Measurements from ENCODE around the gene BIRC2. TPM values are rescaled to one million over a fixed set of nuclear protein-coding genes. Genes with fewer than 3 reads are reported as not detected.

BIRC2 gene
- total RNA-seq, 1 donor from 2014 or later, result 56.9 TPM

GRCh38 chr11:102410382-102410784 lies 63.4 kb downstream of the BIRC2 start:
- no peak overlapping the region for H3K4me3 ChIP-seq (ENCODE audit: low read length in 3 of 3)
- H3K27ac ChIP-seq (ENCODE audit: low read depth, low read length), result no peak overlapping the region
- peaks cover 2 to 6% (median 4%) of the 10 kb centered on the region in 3 donors for H3K36me3 ChIP-seq (ENCODE audit: control insufficient read depth in 3 of 3, insufficient read depth in 3 of 3, low read length in 3 of 3)
- peaks cover 0 to 5% (median 5%) of the 10 kb centered on the region in 3 donors for H3K4me1 ChIP-seq (ENCODE audit: control insufficient read depth in 3 of 3, insufficient read depth in 3 of 3, low read length in 3 of 3)
- no peak overlapping the region for H3K9ac ChIP-seq (ENCODE audit: low read depth in 1 of 3, low read length in 3 of 3)
- H3K9me3 ChIP-seq (ENCODE audit: control insufficient read depth in 3 of 3, low read length in 3 of 3), result no peaks in the 10 kb centered on the region
- no peaks in the 10 kb centered on the region for H3K27me3 ChIP-seq (ENCODE audit: control insufficient read depth in 3 of 3, insufficient read depth in 3 of 3, low read length in 3 of 3)

DNA sequence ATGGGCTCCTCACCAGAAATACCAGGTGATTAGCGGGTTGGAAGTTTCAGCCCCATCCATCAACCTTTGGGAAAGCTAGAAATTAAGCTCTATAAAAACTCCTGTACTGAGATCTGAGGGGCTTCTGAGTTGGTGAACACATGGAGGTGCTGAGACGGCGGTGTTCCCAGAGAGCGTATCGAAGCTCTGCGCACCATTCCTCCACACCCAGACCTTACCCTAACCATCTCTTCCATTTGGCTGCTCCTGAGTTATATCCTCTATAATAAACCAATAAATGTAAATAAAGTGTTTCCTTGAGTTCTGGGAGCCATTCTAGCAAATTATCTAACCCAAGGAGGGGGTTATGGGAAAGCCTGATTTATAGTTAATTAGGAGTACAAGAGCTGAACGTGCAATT lies 64.1 kb downstream of the BIRC2 start:
- no peak overlapping the region for H3K4me3 ChIP-seq (ENCODE audit: low read length in 3 of 3)
- H3K4me1 ChIP-seq (ENCODE audit: control insufficient read depth in 3 of 3, insufficient read depth in 3 of 3, low read length in 3 of 3), result peaks cover 0 to 5% (median 5%) of the 10 kb centered on the region in 3 donors
- no peaks in the 10 kb centered on the region for H3K27me3 ChIP-seq (ENCODE audit: control insufficient read depth in 3 of 3, insufficient read depth in 3 of 3, low read length in 3 of 3)
- peaks cover 0 to 3% (median 0%) of the 10 kb centered on the region in 3 donors for H3K36me3 ChIP-seq (ENCODE audit: control insufficient read depth in 3 of 3, insufficient read depth in 3 of 3, low read length in 3 of 3)
- H3K27ac ChIP-seq (ENCODE audit: low read depth, low read length), result no peak overlapping the region
- no peak overlapping the region for H3K9ac ChIP-seq (ENCODE audit: low read depth in 1 of 3, low read length in 3 of 3)
- no peaks in the 10 kb centered on the region for H3K9me3 ChIP-seq (ENCODE audit: control insufficient read depth in 3 of 3, low read length in 3 of 3)

DNA sequence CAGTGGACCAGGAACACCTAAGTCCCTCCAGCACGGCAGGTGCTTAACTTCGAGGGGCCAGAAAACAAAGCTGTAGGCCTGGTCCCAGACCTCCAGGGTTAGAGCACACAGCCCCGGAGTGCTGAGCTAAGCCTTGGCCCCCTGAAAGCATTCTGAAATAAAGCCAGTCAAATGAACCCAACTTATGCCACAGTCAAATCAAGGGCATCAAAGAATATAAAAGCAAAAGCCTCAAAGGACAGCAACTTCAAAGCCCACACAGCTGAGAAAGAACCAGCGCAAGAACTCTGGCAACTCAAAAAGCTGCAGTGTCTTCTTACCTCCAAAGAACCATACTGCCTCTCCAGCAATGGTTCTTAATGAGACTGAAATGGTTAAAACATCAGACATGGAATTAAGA lies 66.5 kb downstream of the BIRC2 start:
- peaks cover 0 to 5% (median 5%) of the 10 kb centered on the region in 3 donors for H3K4me1 ChIP-seq (ENCODE audit: control insufficient read depth in 3 of 3, insufficient read depth in 3 of 3, low read length in 3 of 3)
- H3K27ac ChIP-seq (ENCODE audit: low read depth, low read length), result no peak overlapping the region
- H3K36me3 ChIP-seq (ENCODE audit: control insufficient read depth in 3 of 3, insufficient read depth in 3 of 3, low read length in 3 of 3), result no peaks in the 10 kb centered on the region
- H3K27me3 ChIP-seq (ENCODE audit: control insufficient read depth in 3 of 3, insufficient read depth in 3 of 3, low read length in 3 of 3), result no peaks in the 10 kb centered on the region
- H3K9me3 ChIP-seq (ENCODE audit: control insufficient read depth in 3 of 3, low read length in 3 of 3), result peaks cover 0 to 3% (median 0%) of the 10 kb centered on the region in 3 donors
- no peak overlapping the region for H3K4me3 ChIP-seq (ENCODE audit: low read length in 3 of 3)
- H3K9ac ChIP-seq (ENCODE audit: low read depth in 1 of 3, low read length in 3 of 3), result no peak overlapping the region

GRCh38 chr11:102414559-102414958 lies 67.5 kb downstream of the BIRC2 start:
- Histone ChIP-seq H3K27me3 (ENCODE audit: control insufficient read depth in 3 of 3, insufficient read depth in 3 of 3, low read length in 3 of 3) (no peaks in the 10 kb centered on the region), H3K9me3 (ENCODE audit: control insufficient read depth in 3 of 3, low read length in 3 of 3) (peaks cover 0 to 3% (median 0%) of the 10 kb centered on the region in 3 donors), H3K9ac (ENCODE audit: low read depth in 1 of 3, low read length in 3 of 3) (no peak overlapping the region), H3K36me3 (ENCODE audit: control insufficient read depth in 3 of 3, insufficient read depth in 3 of 3, low read length in 3 of 3) (no peaks in the 10 kb centered on the region), H3K27ac (ENCODE audit: low read depth, low read length) (no peak overlapping the region), H3K4me1 (ENCODE audit: control insufficient read depth in 3 of 3, insufficient read depth in 3 of 3, low read length in 3 of 3) (peaks cover 0 to 5% (median 5%) of the 10 kb centered on the region in 3 donors), H3K4me3 (ENCODE audit: low read length in 3 of 3) (no peak overlapping the region)

DNA sequence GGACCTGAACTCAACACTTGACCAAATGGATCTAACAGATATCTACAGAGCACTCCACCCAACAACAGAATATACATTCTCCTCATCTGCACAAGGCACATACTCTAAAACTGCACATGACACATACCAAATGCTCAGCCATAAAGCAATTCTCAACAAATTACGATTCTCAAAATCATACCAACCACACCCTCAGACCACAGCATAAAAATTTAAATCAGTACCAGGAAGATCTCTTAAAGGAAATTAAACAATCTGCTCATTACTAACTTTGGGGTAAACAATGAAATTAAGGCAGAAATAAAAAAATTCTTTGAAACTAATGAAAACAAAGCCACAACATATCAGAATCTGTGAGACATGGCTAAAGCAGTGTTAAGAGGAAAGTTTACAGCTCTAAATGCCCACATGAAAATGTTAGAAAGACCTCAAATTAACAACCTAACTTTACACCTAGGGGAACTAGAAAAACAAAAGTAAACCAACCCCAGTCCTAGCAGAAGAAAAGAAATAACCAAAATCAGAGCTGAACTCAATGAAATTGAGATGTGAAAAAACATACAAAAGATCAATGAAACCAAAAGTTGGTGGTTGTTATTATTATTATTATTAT lies 68.4 kb downstream of the BIRC2 start:
- H3K27ac ChIP-seq (ENCODE audit: low read depth, low read length), result no peak overlapping the region
- H3K27me3 ChIP-seq (ENCODE audit: control insufficient read depth in 3 of 3, insufficient read depth in 3 of 3, low read length in 3 of 3), result no peaks in the 10 kb centered on the region
- no peaks in the 10 kb centered on the region for H3K36me3 ChIP-seq (ENCODE audit: control insufficient read depth in 3 of 3, insufficient read depth in 3 of 3, low read length in 3 of 3)
- peaks cover 0 to 3% (median 0%) of the 10 kb centered on the region in 3 donors for H3K9me3 ChIP-seq (ENCODE audit: control insufficient read depth in 3 of 3, low read length in 3 of 3)
- no peak overlapping the region for H3K4me3 ChIP-seq (ENCODE audit: low read length in 3 of 3)
- H3K9ac ChIP-seq (ENCODE audit: low read depth in 1 of 3, low read length in 3 of 3), result no peak overlapping the region
- peaks cover 2 to 5% (median 2%) of the 10 kb centered on the region in 3 donors for H3K4me1 ChIP-seq (ENCODE audit: control insufficient read depth in 3 of 3, insufficient read depth in 3 of 3, low read length in 3 of 3)

- no peaks in the 10 kb centered on the region for H3K27me3 ChIP-seq (ENCODE audit: control insufficient read depth in 3 of 3, insufficient read depth in 3 of 3, low read length in 3 of 3)
- H3K27ac ChIP-seq (ENCODE audit: low read depth, low read length), result no peak overlapping the region
- no peaks in the 10 kb centered on the region for H3K36me3 ChIP-seq (ENCODE audit: control insufficient read depth in 3 of 3, insufficient read depth in 3 of 3, low read length in 3 of 3)
- peaks cover 0 to 3% (median 0%) of the 10 kb centered on the region in 3 donors for H3K9me3 ChIP-seq (ENCODE audit: control insufficient read depth in 3 of 3, low read length in 3 of 3)
- no peak overlapping the region for H3K4me3 ChIP-seq (ENCODE audit: low read length in 3 of 3)
- peaks cover 0 to 9% (median 9%) of the 10 kb centered on the region in 3 donors for H3K4me1 ChIP-seq (ENCODE audit: control insufficient read depth in 3 of 3, insufficient read depth in 3 of 3, low read length in 3 of 3)
- H3K9ac ChIP-seq (ENCODE audit: low read depth in 1 of 3, low read length in 3 of 3), result no peak overlapping the region
Measured at GRCh38 chr11:102416976-102417375, 70.0 kb downstream of the BIRC2 start.

GRCh38 chr11:102419181-102419580 lies 72.2 kb downstream of the BIRC2 start:
- Histone ChIP-seq H3K36me3 (ENCODE audit: control insufficient read depth in 3 of 3, insufficient read depth in 3 of 3, low read length in 3 of 3) (no peaks in the 10 kb centered on the region), H3K4me3 (ENCODE audit: low read length in 3 of 3) (no peak overlapping the region), H3K27me3 (ENCODE audit: control insufficient read depth in 3 of 3, insufficient read depth in 3 of 3, low read length in 3 of 3) (no peaks in the 10 kb centered on the region), H3K9ac (ENCODE audit: low read depth in 1 of 3, low read length in 3 of 3) (no peak overlapping the region), H3K4me1 (ENCODE audit: control insufficient read depth in 3 of 3, insufficient read depth in 3 of 3, low read length in 3 of 3) (peaks cover 0 to 9% (median 4%) of the 10 kb centered on the region in 3 donors), H3K27ac (ENCODE audit: low read depth, low read length) (no peak overlapping the region), H3K9me3 (ENCODE audit: control insufficient read depth in 3 of 3, low read length in 3 of 3) (peaks cover 0 to 3% (median 0%) of the 10 kb centered on the region in 3 donors)

DNA sequence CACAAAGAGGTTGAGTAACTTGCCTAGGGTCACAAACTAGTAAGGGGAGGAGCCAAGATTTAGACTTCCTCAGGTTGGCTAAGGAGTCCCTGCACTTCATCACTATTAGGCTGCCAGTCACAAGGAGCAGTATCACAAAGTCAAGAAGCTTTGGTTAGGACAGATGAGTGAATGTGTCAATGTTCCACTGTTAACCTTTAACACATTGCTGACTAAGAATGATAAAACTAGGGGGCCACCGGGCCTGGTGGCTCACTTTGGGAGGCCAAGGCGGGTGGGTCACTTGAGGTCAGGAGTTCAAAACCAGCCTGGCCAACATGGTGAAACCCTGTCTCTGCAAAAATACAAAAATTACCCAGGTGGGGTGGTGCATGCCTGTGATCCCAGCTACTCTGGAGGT lies 73.5 kb downstream of the BIRC2 start:
- Histone ChIP-seq H3K27ac (ENCODE audit: low read depth, low read length) (no peak overlapping the region), H3K36me3 (ENCODE audit: control insufficient read depth in 3 of 3, insufficient read depth in 3 of 3, low read length in 3 of 3) (no peaks in the 10 kb centered on the region), H3K9ac (ENCODE audit: low read depth in 1 of 3, low read length in 3 of 3) (no peak overlapping the region), H3K27me3 (ENCODE audit: control insufficient read depth in 3 of 3, insufficient read depth in 3 of 3, low read length in 3 of 3) (no peaks in the 10 kb centered on the region), H3K4me3 (ENCODE audit: low read length in 3 of 3) (no peak overlapping the region), H3K9me3 (ENCODE audit: control insufficient read depth in 3 of 3, low read length in 3 of 3) (peaks cover 0 to 3% (median 0%) of the 10 kb centered on the region in 3 donors), H3K4me1 (ENCODE audit: control insufficient read depth in 3 of 3, insufficient read depth in 3 of 3, low read length in 3 of 3) (peaks cover 0 to 9% (median 4%) of the 10 kb centered on the region in 3 donors)

DNA sequence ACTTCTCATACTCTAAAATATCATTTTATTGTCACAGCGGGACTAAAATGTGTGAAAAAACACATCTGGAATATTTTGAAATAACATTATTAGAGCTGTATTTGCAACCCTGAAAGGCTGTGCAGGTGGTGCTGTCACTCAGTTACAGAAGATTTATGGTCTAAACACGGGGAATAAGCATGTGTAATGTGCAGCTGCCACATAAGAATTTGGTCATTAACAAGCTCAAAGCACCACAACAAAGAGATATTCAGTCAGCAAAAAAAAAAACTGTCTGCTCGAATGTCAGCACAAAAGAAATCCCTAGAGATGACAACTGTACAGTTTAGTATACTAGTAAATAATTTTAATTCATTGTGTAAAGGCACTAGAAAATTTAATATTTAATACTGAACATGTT lies 74.2 kb downstream of the BIRC2 start:
- Histone ChIP-seq H3K9ac (ENCODE audit: low read depth in 1 of 3, low read length in 3 of 3) (no peak overlapping the region), H3K9me3 (ENCODE audit: control insufficient read depth in 3 of 3, low read length in 3 of 3) (peaks cover 0 to 3% (median 0%) of the 10 kb centered on the region in 3 donors), H3K4me3 (ENCODE audit: low read length in 3 of 3) (no peak overlapping the region), H3K27me3 (ENCODE audit: control insufficient read depth in 3 of 3, insufficient read depth in 3 of 3, low read length in 3 of 3) (no peaks in the 10 kb centered on the region), H3K36me3 (ENCODE audit: control insufficient read depth in 3 of 3, insufficient read depth in 3 of 3, low read length in 3 of 3) (no peaks in the 10 kb centered on the region), H3K4me1 (ENCODE audit: control insufficient read depth in 3 of 3, insufficient read depth in 3 of 3, low read length in 3 of 3) (peaks cover 0 to 9% (median 4%) of the 10 kb centered on the region in 3 donors), H3K27ac (ENCODE audit: low read depth, low read length) (no peak overlapping the region)

DNA sequence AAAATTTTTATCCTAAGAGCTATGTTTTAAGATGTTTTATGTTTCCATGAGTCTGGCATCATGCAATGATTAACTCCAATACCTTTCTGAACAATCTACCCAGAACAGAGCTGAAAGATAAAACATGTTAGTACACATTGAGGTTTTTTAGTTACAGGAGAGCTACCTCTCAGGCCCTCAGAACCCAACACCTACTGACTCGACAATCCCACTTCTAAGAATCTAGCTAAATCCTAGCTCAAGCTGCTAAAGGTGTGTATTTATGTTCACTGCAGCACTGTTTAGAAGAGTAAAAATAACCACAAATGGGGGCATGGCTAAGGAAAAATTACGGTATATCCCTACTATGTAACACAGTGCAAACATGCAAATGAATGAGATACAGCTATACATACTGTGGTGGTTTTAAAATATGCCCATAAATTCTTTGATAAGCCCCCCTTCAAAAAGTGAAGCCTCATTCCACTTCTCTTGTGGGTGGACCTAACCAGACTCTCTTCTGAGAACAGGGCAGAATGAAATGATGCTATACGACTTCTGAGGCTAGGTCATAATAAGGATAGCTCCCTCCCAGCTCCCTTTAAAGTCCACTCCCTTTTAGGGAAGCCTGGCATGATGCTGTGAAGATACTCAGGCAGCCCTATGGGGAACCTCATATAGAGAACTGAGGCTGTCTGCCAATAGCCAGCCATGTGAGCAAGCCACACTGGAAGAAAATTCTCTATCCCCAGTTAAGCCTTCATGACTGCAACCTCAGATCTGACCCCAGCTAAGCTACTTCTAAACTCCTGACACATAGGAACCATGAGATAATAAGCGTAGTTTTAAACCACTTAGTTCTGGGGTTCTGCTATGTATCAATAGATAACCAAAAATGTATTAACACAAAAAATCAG lies 76.1 kb downstream of the BIRC2 start:
- no peak overlapping the region for H3K9ac ChIP-seq (ENCODE audit: low read depth in 1 of 3, low read length in 3 of 3)

More for the DNA sequence above, 76.1 kb downstream of the BIRC2 start:
- no peaks in the 10 kb centered on the region for H3K27me3 ChIP-seq (ENCODE audit: control insufficient read depth in 3 of 3, insufficient read depth in 3 of 3, low read length in 3 of 3)
- H3K27ac ChIP-seq (ENCODE audit: low read depth, low read length), result no peak overlapping the region
- peaks cover 0 to 9% (median 4%) of the 10 kb centered on the region in 3 donors for H3K4me1 ChIP-seq (ENCODE audit: control insufficient read depth in 3 of 3, insufficient read depth in 3 of 3, low read length in 3 of 3)
- no peak overlapping the region for H3K4me3 ChIP-seq (ENCODE audit: low read length in 3 of 3)
- H3K9me3 ChIP-seq (ENCODE audit: control insufficient read depth in 3 of 3, low read length in 3 of 3), result no peaks in the 10 kb centered on the region
- H3K36me3 ChIP-seq (ENCODE audit: control insufficient read depth in 3 of 3, insufficient read depth in 3 of 3, low read length in 3 of 3), result no peaks in the 10 kb centered on the region
